CD4-positive, CD25-positive, alpha-beta regulatory T cell (primary cell): Measurements from ENCODE around the gene CCDC141. TPM values are rescaled to one million over a fixed set of nuclear protein-coding genes. Genes with fewer than 3 reads are reported as not detected.

ENCODE experiments used
- ATAC-seq, 2 donors: fragments of 150-1000 bp; cut with Tn5 transposase; one replicate each; pipeline ENCODE4 v1.10.0; 2021; ENCODE audit warnings: low read depth in 2 of 2, moderate number of reproducible peaks in 2 of 2, moderate library complexity in 1 of 2
- DNase-seq, 3 donors: peaks; one replicate each; pipeline versions ENCODE4 v3.0.0 to v3.0.0-alpha.2; 2012 to 2022; ENCODE audit warnings: mixed read lengths in 1 of 3
- H3K27ac ChIP-seq: one replicate; pipeline ENCODE4 v1.7.0; 2013; ENCODE audit warnings: mild to moderate bottlenecking, low read length; ENCODE audit not compliant: insufficient read depth, poor library complexity, severe bottlenecking
- H3K27me3 ChIP-seq: one replicate; pipeline ENCODE4 v1.7.0; 2013; ENCODE audit warnings: low read length; ENCODE audit not compliant: control insufficient read depth, insufficient read depth
- H3K36me3 ChIP-seq: one replicate; pipeline ENCODE4 v1.7.0; 2013; ENCODE audit warnings: mild to moderate bottlenecking, low read length, moderate library complexity; ENCODE audit not compliant: control insufficient read depth, insufficient read depth
- H3K4me1 ChIP-seq: 2 replicates; pipeline ENCODE4 v1.7.0; 2013; ENCODE audit warnings: mild to moderate bottlenecking, low read length; ENCODE audit not compliant: insufficient read depth, control insufficient read depth, poor library complexity, severe bottlenecking
- H3K4me3 ChIP-seq: one replicate; pipeline ENCODE4 v1.7.0; 2013; ENCODE audit warnings: low read depth, mild to moderate bottlenecking, low read length, moderate library complexity
- H3K9me3 ChIP-seq, 2 experiments: 1 replicate in 1 of 2; 2 replicates in 1 of 2; pipeline ENCODE4 v1.7.0; 2013; ENCODE audit warnings: low read length in 2 of 2, mild to moderate bottlenecking in 1 of 2, moderate library complexity in 1 of 2; ENCODE audit not compliant: control insufficient read depth in 2 of 2
- H3K27ac Mint-ChIP-seq, 3 donors: one replicate each; pipeline ENCODE4 v1.8.0; 2020 to 2022; ENCODE audit warnings: mild to moderate bottlenecking in 3 of 3, mixed read lengths in 3 of 3, moderate library complexity in 2 of 3
- H3K27me3 Mint-ChIP-seq: one replicate; pipeline ENCODE4 v1.8.0; 2022; ENCODE audit warnings: mild to moderate bottlenecking, mixed read lengths
- H3K36me3 Mint-ChIP-seq: one replicate; pipeline ENCODE4 v1.8.0; 2020; ENCODE audit warnings: mixed read lengths
- H3K4me1 Mint-ChIP-seq, 4 donors: one replicate each; pipeline ENCODE4 v1.8.0; 2020 to 2022; ENCODE audit warnings: mixed read lengths in 4 of 4, mild to moderate bottlenecking in 1 of 4
- H3K4me3 Mint-ChIP-seq, 4 donors: one replicate each; pipeline ENCODE4 v1.8.0; 2020 to 2022; ENCODE audit warnings: mild to moderate bottlenecking in 4 of 4, mixed read lengths in 4 of 4, moderate library complexity in 3 of 4
- H3K9me3 Mint-ChIP-seq, 7 donors: one replicate each; pipeline ENCODE4 v1.8.0; 2020 to 2022; ENCODE audit warnings: mixed read lengths in 7 of 7, mild to moderate bottlenecking in 3 of 7, moderate library complexity in 2 of 7
- polyA plus RNA-seq, 4 donors: library from polyadenylated mRNA; unstranded; fragments of 300-500 nt; fragmentation: Illumina TruSeq; gene quantifications; one replicate each; pipeline ENCODE4 v1.2.3, GENCODE V29; 2021
- total RNA-seq: library from RNA; stranded (reverse); gene quantifications from one replicate; pipeline ENCODE4 v1.2.3, GENCODE V29; 2022

CCDC141 gene
- total and polyA plus RNA-seq, 5 donors from 2014 or later = 8.3 to 153 (median 15.0) TPM

GRCh38 chr2:178910005-178910404, 139.9 kb downstream of the CCDC141 start:
- Mint-ChIP-seq H3K4me1 (peaks cover 2 to 12% (median 7%) of the 10 kb centered on the region in 4 donors), H3K36me3 (peaks cover 29% of the 10 kb centered on the region), H3K4me3 (no peak overlapping the region), H3K27ac (no peak overlapping the region), H3K9me3 (no peaks in the 10 kb centered on the region), H3K27me3 (no peaks in the 10 kb centered on the region)
- Histone ChIP-seq H3K4me1 (no peaks in the 10 kb centered on the region), H3K36me3 (peaks cover 14% of the 10 kb centered on the region), H3K4me3 (no peak overlapping the region), H3K27me3 (no peaks in the 10 kb centered on the region), H3K27ac (no peak overlapping the region), H3K9me3 (no peaks in the 10 kb centered on the region)
- ATAC-seq (no peak), DNase-seq (no peak)

- H3K9me3 ChIP-seq = no peaks in the 10 kb centered on the region
- DNase-seq = no peak
- ATAC-seq = no peak
- peaks cover 17% of the 10 kb centered on the region for H3K36me3 ChIP-seq
- no peak overlapping the region for H3K4me3 ChIP-seq
- H3K27ac ChIP-seq = no peak overlapping the region
- H3K27me3 ChIP-seq = no peaks in the 10 kb centered on the region
- H3K27ac Mint-ChIP-seq = peak overlapping the region in 1 of 3 donors; percentile 21
- no peak overlapping the region for H3K4me3 Mint-ChIP-seq
- no peaks in the 10 kb centered on the region for H3K9me3 Mint-ChIP-seq
- H3K4me1 ChIP-seq = no peaks in the 10 kb centered on the region
- H3K36me3 Mint-ChIP-seq = peaks cover 33% of the 10 kb centered on the region
- H3K4me1 Mint-ChIP-seq = peaks cover 2 to 12% (median 8%) of the 10 kb centered on the region in 4 donors
- H3K27me3 Mint-ChIP-seq = no peaks in the 10 kb centered on the region
Measured at GRCh38 chr2:178909507-178909906, 140.4 kb downstream of the CCDC141 start.

DNA sequence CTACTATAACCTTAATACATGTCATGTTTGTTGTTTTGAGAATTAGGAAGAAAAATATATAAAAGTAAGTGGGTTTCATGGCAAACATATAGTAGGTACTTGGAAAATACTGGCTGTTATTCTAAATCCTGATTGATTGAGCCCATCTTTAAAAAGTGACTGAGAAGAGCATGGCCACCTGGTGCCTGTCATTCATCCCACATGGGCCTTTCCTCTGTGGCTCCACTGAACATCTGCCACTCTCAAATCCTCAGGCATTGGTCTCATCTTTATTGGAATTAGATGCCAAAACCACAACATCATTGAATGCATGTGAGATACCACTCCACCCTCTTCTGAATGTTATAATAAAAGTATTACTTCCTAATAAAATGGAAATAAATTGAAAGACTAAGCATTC, 141.1 kb downstream of the CCDC141 start:
- no peaks in the 10 kb centered on the region for H3K4me1 ChIP-seq
- Mint-ChIP-seq H3K4me1 (peaks cover 2 to 9% (median 8%) of the 10 kb centered on the region in 4 donors), H3K36me3 (peaks cover 32% of the 10 kb centered on the region), H3K9me3 (peaks cover 0 to 1% (median 0%) of the 10 kb centered on the region in 7 donors), H3K4me3 (no peak overlapping the region), H3K27me3 (no peaks in the 10 kb centered on the region), H3K27ac (no peak overlapping the region)
- no peaks in the 10 kb centered on the region for H3K9me3 ChIP-seq
- ATAC-seq (no peak), DNase-seq (no peak)
- H3K36me3 ChIP-seq = peaks cover 24% of the 10 kb centered on the region
- H3K27me3 ChIP-seq = no peaks in the 10 kb centered on the region
- no peak overlapping the region for H3K27ac ChIP-seq
- no peak overlapping the region for H3K4me3 ChIP-seq

DNA sequence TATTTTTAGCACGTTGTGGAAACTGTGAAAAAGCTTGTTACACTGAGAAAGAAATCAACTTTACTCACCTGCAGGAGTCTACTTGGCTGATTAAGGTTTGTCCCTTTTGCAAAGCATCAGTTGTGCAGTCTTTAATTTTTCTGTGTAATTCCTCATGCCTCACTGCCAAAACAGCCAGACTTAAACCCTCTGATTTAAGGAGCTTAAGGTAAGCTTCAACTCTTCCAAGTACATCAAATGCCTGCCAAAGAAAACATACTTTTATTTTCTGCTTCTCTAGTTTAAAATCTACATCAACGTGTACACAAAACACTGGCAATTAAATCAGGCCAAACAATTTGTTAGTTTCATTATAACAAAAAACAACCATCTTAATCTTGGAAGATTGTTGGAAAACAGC, 144.7 kb downstream of the CCDC141 start:
- H3K36me3 ChIP-seq = peaks cover 23% of the 10 kb centered on the region
- peaks cover 38% of the 10 kb centered on the region for H3K36me3 Mint-ChIP-seq
- no peaks in the 10 kb centered on the region for H3K27me3 Mint-ChIP-seq
- no peak overlapping the region for H3K27ac ChIP-seq
- H3K27me3 ChIP-seq = no peaks in the 10 kb centered on the region
- no peak overlapping the region for H3K4me3 Mint-ChIP-seq
- no peak for ATAC-seq
- H3K4me1 Mint-ChIP-seq = peaks cover 0 to 15% (median 6%) of the 10 kb centered on the region in 4 donors
- no peaks in the 10 kb centered on the region for H3K9me3 ChIP-seq
- no peak for DNase-seq
- H3K27ac Mint-ChIP-seq = no peak overlapping the region
- H3K9me3 Mint-ChIP-seq = peaks cover 0 to 3% (median 0%) of the 10 kb centered on the region in 7 donors
- no peak overlapping the region for H3K4me3 ChIP-seq
- no peaks in the 10 kb centered on the region for H3K4me1 ChIP-seq

GRCh38 chr2:178899656-178900055, 150.3 kb downstream of the CCDC141 start:
- no peak overlapping the region for H3K27ac Mint-ChIP-seq
- peaks cover 22% of the 10 kb centered on the region for H3K36me3 Mint-ChIP-seq
- Histone ChIP-seq H3K27me3 (no peaks in the 10 kb centered on the region), H3K4me1 (no peaks in the 10 kb centered on the region), H3K4me3 (no peak overlapping the region), H3K9me3 (no peaks in the 10 kb centered on the region), H3K27ac (no peak overlapping the region), H3K36me3 (peaks cover 23% of the 10 kb centered on the region)
- no peaks in the 10 kb centered on the region for H3K27me3 Mint-ChIP-seq
- peaks cover 0 to 3% (median 0%) of the 10 kb centered on the region in 7 donors for H3K9me3 Mint-ChIP-seq
- DNase-seq = no peak
- ATAC-seq = no peak
- H3K4me3 Mint-ChIP-seq = no peak overlapping the region
- H3K4me1 Mint-ChIP-seq = peaks cover 6 to 16% (median 10%) of the 10 kb centered on the region in 4 donors

GRCh38 chr2:178895872-178896271, 154.1 kb downstream of the CCDC141 start:
- H3K4me1 Mint-ChIP-seq = peaks cover 14 to 29% (median 19%) of the 10 kb centered on the region in 4 donors

DNA sequence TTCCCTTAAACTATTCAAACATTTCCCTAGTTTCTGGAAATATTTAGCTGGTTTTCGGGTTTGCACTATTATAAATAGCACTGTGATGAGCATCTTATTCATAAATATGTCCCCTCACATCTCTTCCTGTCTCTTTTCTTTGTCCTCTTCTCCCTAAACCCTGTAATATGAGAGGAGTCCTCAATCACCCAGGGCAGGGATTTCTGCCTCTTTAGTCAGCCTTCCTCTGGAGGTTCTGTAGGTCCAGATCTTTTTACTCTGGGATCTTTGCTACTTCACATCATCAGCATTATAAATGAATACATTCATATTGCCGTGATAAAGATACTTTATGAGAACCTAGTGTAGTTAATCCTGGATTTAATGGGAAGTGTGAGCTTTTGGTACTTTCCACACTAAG, 154.8 kb downstream of the CCDC141 start:
- H3K36me3 Mint-ChIP-seq = peaks cover 11% of the 10 kb centered on the region
- H3K9me3 Mint-ChIP-seq = no peaks in the 10 kb centered on the region
- peaks cover 13% of the 10 kb centered on the region for H3K36me3 ChIP-seq
- no peaks in the 10 kb centered on the region for H3K9me3 ChIP-seq
- H3K27ac ChIP-seq = no peak overlapping the region
- no peaks in the 10 kb centered on the region for H3K4me1 ChIP-seq
- peak overlapping the region; percentile 9 to 64 (median 31) for H3K27ac Mint-ChIP-seq
- no peaks in the 10 kb centered on the region for H3K27me3 ChIP-seq
- DNase-seq = no peak
- H3K4me3 ChIP-seq = no peak overlapping the region
- no peaks in the 10 kb centered on the region for H3K27me3 Mint-ChIP-seq
- ATAC-seq = no peak
- no peak overlapping the region for H3K4me3 Mint-ChIP-seq
- H3K4me1 Mint-ChIP-seq = peaks cover 8 to 29% (median 16%) of the 10 kb centered on the region in 4 donors

More at GRCh38 chr2:178895872-178896271, 154.1 kb downstream of the CCDC141 start:
- DNase-seq (no peak), ATAC-seq (no peak)
- H3K36me3 ChIP-seq = peaks cover 13% of the 10 kb centered on the region
- H3K36me3 Mint-ChIP-seq = peaks cover 11% of the 10 kb centered on the region
- H3K27ac Mint-ChIP-seq = no peak overlapping the region
- no peak overlapping the region for H3K4me3 ChIP-seq
- H3K4me3 Mint-ChIP-seq = no peak overlapping the region
- no peaks in the 10 kb centered on the region for H3K27me3 ChIP-seq
- H3K9me3 ChIP-seq = no peaks in the 10 kb centered on the region
- H3K27ac ChIP-seq = no peak overlapping the region
- H3K27me3 Mint-ChIP-seq = no peaks in the 10 kb centered on the region
- H3K9me3 Mint-ChIP-seq = no peaks in the 10 kb centered on the region
- no peaks in the 10 kb centered on the region for H3K4me1 ChIP-seq
